H9 (cell line): ENCODE results near the gene BROX. TPM values are rescaled to one million over a fixed set of nuclear protein-coding genes. Genes with fewer than 3 reads are reported as not detected.

Source experiments
- DNase-seq: peaks from one replicate; pipeline ENCODE4 v3.0.0-alpha.2; 2017
- H2AFZ ChIP-seq: one replicate; pipeline ENCODE4 v1.6.1; 2013; ENCODE audit warnings: mild to moderate bottlenecking, low read length, control low read depth, moderate library complexity
- H2AK5ac ChIP-seq: 2 replicates; pipeline ENCODE4 v1.6.1; 2013; ENCODE audit warnings: low read length, control low read depth, mixed read lengths; ENCODE audit not compliant: insufficient read length
- H2BK120ac ChIP-seq: one replicate; pipeline ENCODE4 v1.6.1; 2013; ENCODE audit warnings: low read depth, mild to moderate bottlenecking, low read length, control low read depth, inconsistent platforms; ENCODE audit not compliant: poor library complexity, severe bottlenecking
- H2BK12ac ChIP-seq: 2 replicates; pipeline ENCODE4 v1.6.1; 2013; ENCODE audit warnings: low read length, control low read depth, mixed read lengths, low read depth; ENCODE audit not compliant: insufficient read length
- H2BK15ac ChIP-seq: 2 replicates; pipeline ENCODE4 v1.6.1; 2013; ENCODE audit warnings: low read depth, low read length, control low read depth
- H2BK20ac ChIP-seq: one replicate; pipeline ENCODE4 v1.6.1; 2013; ENCODE audit warnings: low read depth, mild to moderate bottlenecking, low read length, control low read depth, inconsistent platforms; ENCODE audit not compliant: poor library complexity, severe bottlenecking
- H2BK5ac ChIP-seq: 2 replicates; pipeline ENCODE4 v1.6.1; 2013; ENCODE audit warnings: low read length, control low read depth, mixed read lengths; ENCODE audit not compliant: insufficient read length
- H3K14ac ChIP-seq: 2 replicates; pipeline ENCODE4 v1.6.1; 2013; ENCODE audit warnings: low read length, control low read depth; ENCODE audit not compliant: insufficient read depth
- H3K18ac ChIP-seq: 2 replicates; pipeline ENCODE4 v1.6.1; 2013; ENCODE audit warnings: low read depth, mild to moderate bottlenecking, mixed read lengths, low read length, control low read depth; ENCODE audit not compliant: insufficient read length
- H3K23ac ChIP-seq: 2 replicates; pipeline ENCODE4 v1.6.1; 2013; ENCODE audit warnings: low read length, control low read depth, mixed read lengths, low read depth; ENCODE audit not compliant: insufficient read length
- H3K23me2 ChIP-seq: 2 replicates; pipeline ENCODE4 v1.6.1; 2013; ENCODE audit warnings: low read depth, mild to moderate bottlenecking, mixed read lengths, low read length, control low read depth; ENCODE audit not compliant: insufficient read length, poor library complexity, severe bottlenecking
- H3K27ac ChIP-seq: 2 replicates; pipeline ENCODE4 v1.5.1; 2013; ENCODE audit warnings: low read length, control low read depth, mixed read lengths, low read depth; ENCODE audit not compliant: insufficient read length
- H3K27me3 ChIP-seq: 2 replicates; pipeline ENCODE4 v1.6.1; 2013; ENCODE audit warnings: low read length, control low read depth, inconsistent platforms; ENCODE audit not compliant: insufficient read depth
- H3K4ac ChIP-seq: 2 replicates; pipeline ENCODE4 v1.6.1; 2013; ENCODE audit warnings: low read depth, mild to moderate bottlenecking, control low read depth, inconsistent platforms, low read length, moderate library complexity
- H3K4me1 ChIP-seq: 2 replicates; pipeline ENCODE4 v1.6.1; 2013; ENCODE audit warnings: low read length, control low read depth, inconsistent platforms; ENCODE audit not compliant: insufficient read depth
- H3K4me2 ChIP-seq: 2 replicates; pipeline ENCODE4 v1.6.1; 2013; ENCODE audit warnings: low read length, control low read depth, mixed read lengths; ENCODE audit not compliant: insufficient read length, insufficient read depth
- H3K56ac ChIP-seq: 2 replicates; pipeline ENCODE4 v1.6.1; 2013; ENCODE audit warnings: low read depth, mild to moderate bottlenecking, mixed read lengths, low read length, control low read depth; ENCODE audit not compliant: insufficient read length
- H3K79me1 ChIP-seq: 2 replicates; pipeline ENCODE4 v1.6.1; 2013; ENCODE audit warnings: low read depth, mild to moderate bottlenecking, moderate library complexity, low read length, control low read depth, inconsistent platforms; ENCODE audit not compliant: insufficient read depth, poor library complexity, severe bottlenecking
- H3K79me2 ChIP-seq: 2 replicates; pipeline ENCODE4 v1.6.1; 2013; ENCODE audit warnings: low read length, control low read depth, inconsistent platforms; ENCODE audit not compliant: insufficient read depth
- H3K9ac ChIP-seq: 2 replicates; pipeline ENCODE4 v1.6.1; 2013; ENCODE audit warnings: low read length, control low read depth, mixed read lengths; ENCODE audit not compliant: insufficient read length; ENCODE audit errors: extremely low read depth
- H3K9me3 ChIP-seq: one replicate; pipeline ENCODE4 v1.6.1; 2013; ENCODE audit warnings: low read depth, low read length, inconsistent platforms; ENCODE audit not compliant: control insufficient read depth
- H3T11ph ChIP-seq: one replicate; pipeline ENCODE4 v1.6.1; 2013; ENCODE audit warnings: mild to moderate bottlenecking, low read length, control low read depth, inconsistent platforms
- H4K20me1 ChIP-seq: one replicate; pipeline ENCODE4 v1.6.1; 2013; ENCODE audit not compliant: control insufficient read depth, insufficient read length, insufficient read depth
- H4K5ac ChIP-seq: 2 replicates; pipeline ENCODE4 v1.6.1; 2013; ENCODE audit warnings: low read depth, mild to moderate bottlenecking, mixed read lengths, low read length, control low read depth; ENCODE audit not compliant: insufficient read length
- H4K8ac ChIP-seq: replicated peaks from 2 replicates; pipeline ENCODE4 v1.6.1; 2013; ENCODE audit warnings: low read length, control low read depth, mixed read lengths, low read depth; ENCODE audit not compliant: insufficient read length
- H4K91ac ChIP-seq: 2 replicates; pipeline ENCODE4 v1.6.1; 2013; ENCODE audit warnings: low read depth, mild to moderate bottlenecking, moderate library complexity, mixed read lengths, low read length, control low read depth; ENCODE audit not compliant: insufficient read length
- H3K27ac Mint-ChIP-seq, 3 experiments: 2 replicates in 2 of 3; 3 replicates in 1 of 3; pipeline ENCODE4 v1.8.0; 2020 to 2021; ENCODE audit warnings: mixed read lengths in 3 of 3, mild to moderate bottlenecking in 1 of 3, moderate library complexity in 1 of 3
- H3K27me3 Mint-ChIP-seq: 2 replicates; pipeline ENCODE4 v1.8.0; 2021; ENCODE audit warnings: low read depth, mild to moderate bottlenecking, moderate library complexity, mixed read lengths
- H3K36me3 Mint-ChIP-seq, 3 experiments: 2 replicates in 2 of 3; 3 replicates in 1 of 3; pipeline ENCODE4 v1.8.0; 2020 to 2021; ENCODE audit warnings: low read depth in 3 of 3, mixed read lengths in 3 of 3; ENCODE audit not compliant: insufficient read depth in 1 of 3
- H3K4me1 Mint-ChIP-seq, 2 experiments: 2 replicates each; pipeline ENCODE4 v1.8.0; 2020; ENCODE audit warnings: mixed read lengths in 2 of 2
- H3K4me3 Mint-ChIP-seq, 2 experiments: 2 replicates in 1 of 2; 3 replicates in 1 of 2; pipeline ENCODE4 v1.8.0; 2020 to 2021; ENCODE audit warnings: mild to moderate bottlenecking in 2 of 2, mixed read lengths in 2 of 2, moderate library complexity in 1 of 2
- H3K9me3 Mint-ChIP-seq, 2 experiments: 2 replicates in 1 of 2; 3 replicates in 1 of 2; pipeline ENCODE4 v1.8.0; 2020; ENCODE audit warnings: mild to moderate bottlenecking in 2 of 2, mixed read lengths in 2 of 2, moderate library complexity in 1 of 2
- CTCF ChIP-seq: fragments of 200-600 bp; sonication (generic); conservative IDR thresholded peaks from 3 replicates; pipeline ENCODE4 v1.8.0; 2021; ENCODE audit warnings: antibody characterized with exemption, mild to moderate bottlenecking
- WGBS: extraction: QIAGEN DNeasy Blood & Tissue Kit; methylation state at CpG from one replicate; pipeline ENCODE4 v1.1.7; 2013; ENCODE audit warnings: missing lambda C conversion rate, low lambda C conversion rate, mixed read lengths; ENCODE audit not compliant: insufficient read length; ENCODE audit errors: extremely low coverage; 5-methylcytosine and 5-hydroxymethylcytosine counted together
- total RNA-seq: library from RNA; stranded (reverse); gene quantifications from 2 replicates; pipeline ENCODE4 v1.2.1, GENCODE V29; 2021

Gene BROX
- total RNA-seq, 1 experiment from 2014 or later, result 27.8 TPM

GRCh38 chr1:222754366-222755139 is 42.2 kb downstream of the BROX start:
- peaks cover 0 to 5% of the 10 kb centered on the region in 2 experiments; a peak in 1 of 4 replicates for H3K4me1 Mint-ChIP-seq
- H3K36me3 Mint-ChIP-seq, result no peaks in the 10 kb centered on the region
- Histone ChIP-seq H2BK15ac (no peak overlapping the region), H3K23me2 (no peaks in the 10 kb centered on the region), H3K9me3 (no peaks in the 10 kb centered on the region), H3K23ac (no peak overlapping the region), H3K79me2 (no peaks in the 10 kb centered on the region), H2BK5ac (no peak overlapping the region), H3K27ac (no peak overlapping the region), H3T11ph (no peak overlapping the region), H4K8ac (no peak overlapping the region), H3K27me3 (no peaks in the 10 kb centered on the region), H4K5ac (no peak overlapping the region), H2AK5ac (no peak overlapping the region), H3K9ac (no peak overlapping the region), H4K20me1 (no peaks in the 10 kb centered on the region), H3K18ac (no peak overlapping the region), H3K56ac (no peak overlapping the region), H3K4me1 (no peaks in the 10 kb centered on the region), H3K14ac (no peak overlapping the region), H2AFZ (no peak overlapping the region), H2BK120ac (no peak overlapping the region), H3K4me2 (no peak overlapping the region), H2BK20ac (no peak overlapping the region), H3K4ac (no peak overlapping the region), H3K79me1 (no peaks in the 10 kb centered on the region), H4K91ac (no peak overlapping the region), H2BK12ac (no peak overlapping the region)
- no peak overlapping the region for H3K4me3 Mint-ChIP-seq
- no peaks in the 10 kb centered on the region for H3K27me3 Mint-ChIP-seq
- WGBS, result no CpG with 5 or more reads among the region's 10 CpGs
- DNase-seq, result no peak
- TF ChIP-seq CTCF, result no peak
- H3K9me3 Mint-ChIP-seq, result no peaks in the 10 kb centered on the region
- H3K27ac Mint-ChIP-seq, result no peak overlapping the region
